Activated CD4-positive, alpha-beta memory T cell treated with anti-CD3 and anti-CD28 coated beads, Interleukin-2, amount 10 ng/mL, durations not matched to agents 7 days and 5 days (primary cell): ENCODE measurements around the gene HMGCL. TPM values are rescaled to one million over a fixed set of nuclear protein-coding genes. Genes with fewer than 3 reads are reported as not detected.
"Not testable (repeated sequence)": the region's sequence is repeated elsewhere in the genome, so short reads cannot be mapped to it uniquely, and the experiment has no call there.

ENCODE experiments used
- CTCF ChIA-PET: fragments of 350-600 bp; sonication (Branson Sonifier 250); formaldehyde crosslinking; loops from one replicate; lab custom pipeline; 2021; ENCODE audit warnings: antibody characterized with exemption, inconsistent platforms; lab: Charles Lee
- POLR2A ChIA-PET: fragments of 350-600 bp; sonication (Branson Sonifier 250); formaldehyde crosslinking; loops from one replicate; lab custom pipeline; 2021; ENCODE audit warnings: antibody characterized with exemption; lab: Charles Lee
- DNase-seq: peaks from one replicate; pipeline ENCODE4 v3.0.0-alpha.2; 2020
- H3K27ac Mint-ChIP-seq: one replicate; pipeline ENCODE4 v1.8.0; 2021; ENCODE audit warnings: mild to moderate bottlenecking, mixed read lengths
- H3K27me3 Mint-ChIP-seq: one replicate; pipeline ENCODE4 v1.8.0; 2021; ENCODE audit warnings: mixed read lengths
- H3K36me3 Mint-ChIP-seq: one replicate; pipeline ENCODE4 v1.8.0; 2021; ENCODE audit warnings: low read depth, mixed read lengths
- H3K4me1 Mint-ChIP-seq: one replicate; pipeline ENCODE4 v1.8.0; 2021; ENCODE audit warnings: mixed read lengths
- H3K4me3 Mint-ChIP-seq: one replicate; pipeline ENCODE4 v1.8.0; 2021; ENCODE audit warnings: mild to moderate bottlenecking, mixed read lengths
- H3K9me3 Mint-ChIP-seq: one replicate; pipeline ENCODE4 v1.8.0; 2021; ENCODE audit warnings: mixed read lengths
- total RNA-seq, 2 experiments: library from RNA; stranded (reverse); gene quantifications; one replicate each; pipeline ENCODE4 v1.2.3, GENCODE V29; 2021

The HMGCL gene
- total RNA-seq, 2 experiments from 2014 or later = 33.5 to 35.7 TPM

- Mint-ChIP-seq H3K4me1 (peaks cover 37% of the 10 kb centered on the region), H3K36me3 (peaks cover 51% of the 10 kb centered on the region), H3K9me3 (no peaks in the 10 kb centered on the region), H3K4me3 (no peak overlapping the region), H3K27ac (no peak overlapping the region), H3K27me3 (no peaks in the 10 kb centered on the region)
- ChIA-PET POLR2A (interaction anchor here (1.4 to 9.3 kb wide), 2 partner anchors 17 to 29 kb away, joined by 5 to 115 read pairs; partner anchors contain the start of genes HMGCL and PITHD1), CTCF (no interaction called here)
- DNase-seq = no peak
Measured at GRCh38 chr1:23795676-23796465, 29.4 kb downstream of the HMGCL start.

- peaks cover 52% of the 10 kb centered on the region for H3K36me3 Mint-ChIP-seq
- H3K4me3 Mint-ChIP-seq, H3K27me3 Mint-ChIP-seq, H3K9me3 Mint-ChIP-seq, H3K27ac Mint-ChIP-seq, CTCF ChIA-PET, DNase-seq: not testable (repeated sequence)
- POLR2A ChIA-PET = interaction anchor here (1.2 to 9.3 kb wide), 2 partner anchors 16 to 103 kb away, joined by 3 to 115 read pairs; partner anchors contain the start of genes PITHD1 and RPL11
- peaks cover 44% of the 10 kb centered on the region for H3K4me1 Mint-ChIP-seq
Measured at GRCh38 chr1:23794732-23795182, 30.5 kb downstream of the HMGCL start.

- no peak for DNase-seq
- CTCF ChIA-PET = no interaction called here
- H3K9me3 Mint-ChIP-seq = no peaks in the 10 kb centered on the region
- peaks cover 41% of the 10 kb centered on the region for H3K4me1 Mint-ChIP-seq
- H3K27ac Mint-ChIP-seq = no peak overlapping the region
- POLR2A ChIA-PET = interaction anchor here (1.2 to 9.3 kb wide), 3 partner anchors 15 to 102 kb away, joined by 3 to 115 read pairs (median 4); partner anchors contain the start of genes HMGCL, PITHD1 and RPL11
- no peaks in the 10 kb centered on the region for H3K27me3 Mint-ChIP-seq
- peaks cover 48% of the 10 kb centered on the region for H3K36me3 Mint-ChIP-seq
- H3K4me3 Mint-ChIP-seq = no peak overlapping the region
Measured at GRCh38 chr1:23793861-23794731, 31.1 kb downstream of the HMGCL start.

DNA sequence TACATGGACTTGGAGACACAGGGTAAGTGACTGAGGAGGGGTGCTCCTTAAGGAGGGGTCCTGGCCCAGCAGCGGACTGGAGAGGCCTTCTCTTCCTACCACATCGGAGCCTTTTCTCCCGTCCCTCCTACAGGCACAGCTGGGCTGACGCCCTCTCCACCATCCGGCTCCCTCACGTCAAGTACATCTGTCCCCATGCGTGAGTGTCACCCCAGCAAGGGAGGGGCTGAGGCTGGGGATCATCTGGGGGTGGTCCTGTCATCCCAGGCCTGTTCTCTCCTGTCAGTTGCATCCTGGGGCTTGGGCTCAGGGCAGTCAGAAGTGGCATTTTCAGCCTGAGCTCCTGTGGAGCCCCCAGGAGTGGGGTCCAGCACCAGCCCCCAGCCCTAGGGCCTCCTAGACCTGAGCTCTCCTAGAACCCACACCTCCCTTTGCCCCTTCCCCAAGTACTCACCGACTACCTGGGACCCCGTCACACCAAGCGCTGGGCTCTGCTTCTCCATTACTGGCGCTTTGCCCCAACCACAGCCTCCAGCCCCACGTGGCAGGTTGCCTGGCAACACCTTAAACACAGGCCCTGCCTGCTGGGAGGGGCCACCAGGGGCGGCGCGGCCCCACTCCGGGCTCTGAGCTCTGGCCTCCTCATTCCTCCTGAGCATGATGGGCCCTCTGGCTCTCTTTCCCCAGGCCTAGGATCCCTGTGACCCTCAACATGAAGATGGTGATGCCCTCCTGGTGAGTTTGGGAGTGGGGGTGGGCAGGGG is 32.0 kb downstream of the HMGCL start:
- no peaks in the 10 kb centered on the region for H3K9me3 Mint-ChIP-seq
- peak; percentile 49 for DNase-seq
- peaks cover 46% of the 10 kb centered on the region for H3K36me3 Mint-ChIP-seq
- CTCF ChIA-PET = interaction anchor here (2.1 kb wide), 1 partner anchor 21 kb away, joined by 10 read pairs; no protein-coding TSS in a partner anchor
- H3K27ac Mint-ChIP-seq = no peak overlapping the region
- POLR2A ChIA-PET = interaction anchor here (1.3 to 9.3 kb wide), 4 partner anchors 8 to 167 kb away, joined by 4 to 115 read pairs (median 48); partner anchors contain the start of genes GALE, HMGCL, PITHD1 and PNRC2
- H3K4me1 Mint-ChIP-seq = peaks cover 35% of the 10 kb centered on the region
- H3K27me3 Mint-ChIP-seq = no peaks in the 10 kb centered on the region
- peak overlapping the region; percentile 27 for H3K4me3 Mint-ChIP-seq

DNA sequence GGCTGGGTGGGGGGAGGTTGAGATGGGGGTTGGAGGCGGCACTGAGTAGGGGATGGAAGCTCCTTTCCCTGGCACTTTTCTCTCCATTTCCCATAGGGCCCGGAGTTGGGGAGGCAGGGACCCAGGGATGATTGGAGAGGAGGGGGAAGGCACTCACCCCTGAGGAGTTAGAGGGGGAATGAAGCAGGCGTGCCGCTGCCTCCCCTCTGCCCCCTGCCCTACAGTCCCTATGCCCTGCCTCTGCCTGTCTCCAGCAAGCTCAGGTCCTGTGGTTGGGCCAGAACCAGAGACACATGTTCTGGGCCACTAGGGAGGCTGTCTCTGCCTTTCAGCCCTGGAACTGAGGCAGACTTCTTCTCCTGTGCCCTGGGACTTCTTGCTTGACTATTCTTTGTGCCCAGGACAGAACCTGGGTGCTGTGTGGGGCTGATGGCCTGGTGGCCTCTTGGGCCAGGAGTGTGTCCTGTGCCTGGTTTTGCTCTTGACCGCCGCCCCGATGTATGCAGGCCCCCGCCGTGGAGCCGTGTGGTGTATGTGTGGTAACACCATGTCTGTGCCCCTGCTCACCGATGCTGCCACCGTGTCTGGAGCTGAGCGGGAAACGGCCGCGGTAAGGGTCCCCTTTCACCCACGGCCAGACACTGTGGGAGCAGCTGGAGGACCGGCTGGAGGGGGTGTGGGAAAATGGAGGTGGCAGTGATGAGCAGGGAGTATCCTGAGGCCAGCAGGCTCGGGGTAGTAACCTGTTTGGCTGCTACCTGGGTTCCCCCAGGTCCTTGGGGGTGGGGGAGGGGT is 32.9 kb downstream of the HMGCL start:
- peak overlapping the region; percentile 94 for H3K4me3 Mint-ChIP-seq
- ChIA-PET POLR2A (interaction anchor here (0.7 to 9.3 kb wide), 6 partner anchors 8 to 168 kb away, joined by 3 to 115 read pairs (median 10); partner anchors contain the start of genes ELOA, GALE, PITHD1 and PNRC2), CTCF (interaction anchor here (0.8 to 2.1 kb wide), 4 partner anchors 8 to 20 kb away, joined by 3 to 10 read pairs (median 4); partner anchors contain the start of genes GALE and PITHD1)
- H3K27ac Mint-ChIP-seq = peak overlapping the region; percentile 91
- peaks cover 35% of the 10 kb centered on the region for H3K4me1 Mint-ChIP-seq
- no peaks in the 10 kb centered on the region for H3K27me3 Mint-ChIP-seq
- no peak for DNase-seq
- no peaks in the 10 kb centered on the region for H3K9me3 Mint-ChIP-seq
- H3K36me3 Mint-ChIP-seq = peaks cover 50% of the 10 kb centered on the region

GRCh38 chr1:23791516-23792047 is 33.6 kb downstream of the HMGCL start:
- peak overlapping the region; percentile 94 for H3K4me3 Mint-ChIP-seq
- ChIA-PET POLR2A (interaction anchor here (0.7 to 9.3 kb wide), 7 partner anchors 9 to 169 kb away, joined by 3 to 115 read pairs (median 7); partner anchors contain the start of genes ELOA, GALE, PITHD1 and PNRC2), CTCF (interaction anchor here (0.8 to 3.2 kb wide), 5 partner anchors 8 to 20 kb away, joined by 3 to 11 read pairs (median 4); partner anchors contain the start of genes GALE and PITHD1)
- peaks cover 33% of the 10 kb centered on the region for H3K4me1 Mint-ChIP-seq
- no peaks in the 10 kb centered on the region for H3K9me3 Mint-ChIP-seq
- DNase-seq = peak; percentile 45
- H3K27me3 Mint-ChIP-seq = no peaks in the 10 kb centered on the region
- H3K36me3 Mint-ChIP-seq = peaks cover 52% of the 10 kb centered on the region
- H3K27ac Mint-ChIP-seq = peak overlapping the region; percentile 91

- POLR2A ChIA-PET = interaction anchor here (0.8 to 9.3 kb wide), 9 partner anchors 10 to 190 kb away, joined by 3 to 115 read pairs (median 3); partner anchors contain the start of genes ELOA, GALE, PITHD1 and PNRC2
- Mint-ChIP-seq H3K4me3 (peak within 1 kb of the TSS; percentile 94), H3K36me3 (peaks cover 56% of the 10 kb centered on the region), H3K27ac (peak within 1 kb of the TSS; percentile 91), H3K9me3 (no peaks in the 10 kb centered on the region), H3K4me1 (peaks cover 32% of the 10 kb centered on the region), H3K27me3 (no peaks in the 10 kb centered on the region)
- DNase-seq = peak; percentile 90
- CTCF ChIA-PET = interaction anchor here (0.7 to 3.2 kb wide), 6 partner anchors 12 to 19 kb away, joined by 3 to 11 read pairs (median 4); partner anchors contain the start of gene PITHD1
Measured at GRCh38 chr1:23790696-23791515, 34.3 kb downstream of the HMGCL start, which contains the start of gene LYPLA2. Gene LYPLA2, plus strand, starts transcription at chr1:23791145. Its CDS starts 1,538 bp downstream, at chr1:23792683.

GRCh38 chr1:23788695-23789094 is 36.5 kb downstream of the HMGCL start:
- Mint-ChIP-seq H3K9me3 (no peaks in the 10 kb centered on the region), H3K4me1 (peaks cover 41% of the 10 kb centered on the region), H3K4me3 (no peak overlapping the region), H3K36me3 (peaks cover 60% of the 10 kb centered on the region), H3K27me3 (no peaks in the 10 kb centered on the region), H3K27ac (peak overlapping the region; percentile 22)
- DNase-seq = no peak
- ChIA-PET POLR2A (interaction anchor here (7.3 to 9.3 kb wide), 2 partner anchors 10 to 12 kb away, joined by 84 to 115 read pairs; partner anchors contain the start of genes GALE and PITHD1), CTCF (interaction anchor here (1.2 to 3.2 kb wide), 5 partner anchors 9 to 23 kb away, joined by 3 to 11 read pairs (median 6); no protein-coding TSS in a partner anchor)

- no peak for DNase-seq
- no peaks in the 10 kb centered on the region for H3K9me3 Mint-ChIP-seq
- no peaks in the 10 kb centered on the region for H3K27me3 Mint-ChIP-seq
- no peak overlapping the region for H3K4me3 Mint-ChIP-seq
- no peak overlapping the region for H3K27ac Mint-ChIP-seq
- POLR2A ChIA-PET = interaction anchor here (7.3 to 9.3 kb wide), 2 partner anchors 9 to 13 kb away, joined by 84 to 115 read pairs; partner anchors contain the start of genes GALE and PITHD1
- H3K36me3 Mint-ChIP-seq = peaks cover 57% of the 10 kb centered on the region
- CTCF ChIA-PET = interaction anchor here (1.5 to 2.7 kb wide), 2 partner anchors 8 to 13 kb away, joined by 4 to 10 read pairs; no protein-coding TSS in a partner anchor
- peaks cover 36% of the 10 kb centered on the region for H3K4me1 Mint-ChIP-seq
Measured at GRCh38 chr1:23787701-23788100, 37.5 kb downstream of the HMGCL start.

- no peaks in the 10 kb centered on the region for H3K9me3 Mint-ChIP-seq
- peaks cover 57% of the 10 kb centered on the region for H3K36me3 Mint-ChIP-seq
- POLR2A ChIA-PET = interaction anchor here (1.0 kb wide), 1 partner anchor 10 kb away, joined by 3 read pairs; no protein-coding TSS in a partner anchor
- H3K4me1 Mint-ChIP-seq = peaks cover 22% of the 10 kb centered on the region
- CTCF ChIA-PET = interaction anchor here (1.1 to 2.3 kb wide), 3 partner anchors 10 to 26 kb away, joined by 3 to 5 read pairs (median 4); no protein-coding TSS in a partner anchor
- peak overlapping the region; percentile 58 for H3K27ac Mint-ChIP-seq
- no peak for DNase-seq
- H3K4me3 Mint-ChIP-seq = no peak overlapping the region
- H3K27me3 Mint-ChIP-seq = no peaks in the 10 kb centered on the region
Measured at GRCh38 chr1:23784846-23785245, 40.4 kb downstream of the HMGCL start.
